K562 (cell line): ENCODE measurements around the gene NLRP9. TPM values are rescaled to one million over a fixed set of nuclear protein-coding genes. Genes with fewer than 3 reads are reported as not detected.

Experiments
- ADNP ChIP-seq: fragments of 200-800 bp; sonication (Bioruptor generic); IDR thresholded peaks from 2 replicates; pipeline ENCODE4 v1.6.1; 2016; ENCODE audit warnings: missing genetic modification characterization, missing compliant biosample characterization
- CBFA2T2 ChIP-seq: fragments of 450-650 bp; conservative IDR thresholded peaks from 2 replicates; pipeline ENCODE4 v1.6.1; 2017; ENCODE audit warnings: mild to moderate bottlenecking
- CBFB ChIP-seq: sonication (generic); formaldehyde crosslinking; IDR thresholded peaks from 2 replicates; pipeline ENCODE4 v1.4.0; 2020; ENCODE audit warnings: mild to moderate bottlenecking, missing genetic modification reagents
- HDAC3 ChIP-seq: fragments of 450-650 bp; IDR thresholded peaks from 2 replicates; pipeline ENCODE4 v1.6.1; 2018; ENCODE audit warnings: borderline replicate concordance, mild to moderate bottlenecking, moderate library complexity; ENCODE audit not compliant: partially characterized antibody
- MBD1 ChIP-seq: fragments of 250-450 bp; sonication (Bioruptor Pico); IDR thresholded peaks from 2 replicates; pipeline ENCODE4 v1.8.0; 2022; ENCODE audit warnings: inconsistent platforms
- NFRKB ChIP-seq: fragments of 450-650 bp; IDR thresholded peaks from 2 replicates; pipeline ENCODE4 v1.6.1; 2016; ENCODE audit warnings: low read depth
- PCBP2 ChIP-seq: fragments of 200-400 bp; formaldehyde crosslinking; IDR thresholded peaks from 2 replicates; pipeline ENCODE4 v1.6.1; 2018; ENCODE audit warnings: low read length, low read depth, mild to moderate bottlenecking, moderate library complexity; ENCODE audit not compliant: poor library complexity, severe bottlenecking
- RAD21 ChIP-seq, 2 experiments: fragments of 250-450 bp in 1 of 2; fragments of 450-650 bp in 1 of 2; sonication (Bioruptor Pico) in 1 of 2; formaldehyde crosslinking in 1 of 2; IDR thresholded peaks in 1 of 2; conservative IDR thresholded peaks in 1 of 2; 2 replicates each; pipeline versions ENCODE4 v1.4.0 to v1.8.0; 2020 to 2022; ENCODE audit warnings: mild to moderate bottlenecking in 2 of 2, moderate library complexity in 1 of 2
- SRSF9 ChIP-seq: fragments of 200-400 bp; formaldehyde crosslinking; IDR thresholded peaks from 2 replicates; pipeline ENCODE4 v1.6.1; 2017; ENCODE audit warnings: low read depth, low read length, borderline replicate concordance
- TCF7 ChIP-seq: sonication (generic); IDR thresholded peaks from 2 replicates; pipeline ENCODE4 v1.6.1; 2016; ENCODE audit warnings: antibody characterized with exemption, borderline replicate concordance
- polyA plus RNA-seq, 8 experiments: library from polyadenylated mRNA; depleted of rRNA in 4 of 8; stranded (reverse) in 5 of 8; unstranded in 3 of 8; fragments of >200 nt; fragmentation: Nextera tagmentation in 2 of 8; fragmentation: Illumina TruSeq in 1 of 8; extraction: Ambion mirVana in 2 of 8; extraction: Trizol in 1 of 8; gene quantifications; 2 replicates each; pipeline versions ENCODE4 v1.2.1 to v1.2.3, GENCODE V29; 2011 to 2014; ENCODE audit warnings: inconsistent platforms in 1 of 8, missing spikeins in 1 of 8
- total RNA-seq, 7 experiments: library from RNA; depleted of rRNA in 6 of 7; stranded (reverse); fragments of >200 nt in 6 of 7; fragmentation: Illumina TruSeq in 2 of 7; extraction: Trizol in 2 of 7; gene quantifications; 2 replicates each; pipeline versions ENCODE4 v1.2.1 to v1.2.3, GENCODE V29; 2011 to 2021; ENCODE audit warnings: low replicate concordance in 1 of 7
- TF ChIP-seq, protein P1 (sequence below), 3 experiments: fragments of 200-800 bp in 1 of 3; fragments of 250-450 bp in 1 of 3; fragments of 450-650 bp in 1 of 3; sonication (Bioruptor Pico) in 1 of 3; sonication (Bioruptor generic) in 1 of 3; formaldehyde crosslinking in 1 of 3; IDR thresholded peaks; 2 replicates each; pipeline versions ENCODE4 v1.6.1 to v1.8.0; 2016 to 2022; ENCODE audit warnings: mild to moderate bottlenecking in 2 of 3, missing genetic modification characterization in 2 of 3, missing compliant biosample characterization in 1 of 3, moderate library complexity in 1 of 3
- TF ChIP-seq, protein P2 (sequence below): sonication (generic); formaldehyde crosslinking; IDR thresholded peaks from 2 replicates; pipeline ENCODE4 v1.8.1; 2023; ENCODE audit warnings: missing genetic modification reagents, mild to moderate bottlenecking, borderline replicate concordance
- TF ChIP-seq, protein P3 (sequence below): fragments of 200-800 bp; sonication (Bioruptor generic); IDR thresholded peaks from 2 replicates; pipeline ENCODE4 v1.6.1; 2017; ENCODE audit warnings: missing genetic modification characterization, missing compliant biosample characterization

Gene NLRP9
- total and polyA plus RNA-seq, 9 of the 15 experiments (the other 6 are each of a cell fraction or from before 2014, with no cell fraction given) = not detected

GRCh38 chr19:55674841-55675660 lies 63.2 kb downstream of the NLRP9 start, which contains the start of gene EPN1 (continued):
- TF ChIP-seq MBD1 (CRISPR knock-in tag) = no peak
- no peak for TF ChIP-seq ADNP
- TF ChIP-seq PCBP2 = no peak
- TF ChIP-seq, protein P1, sequence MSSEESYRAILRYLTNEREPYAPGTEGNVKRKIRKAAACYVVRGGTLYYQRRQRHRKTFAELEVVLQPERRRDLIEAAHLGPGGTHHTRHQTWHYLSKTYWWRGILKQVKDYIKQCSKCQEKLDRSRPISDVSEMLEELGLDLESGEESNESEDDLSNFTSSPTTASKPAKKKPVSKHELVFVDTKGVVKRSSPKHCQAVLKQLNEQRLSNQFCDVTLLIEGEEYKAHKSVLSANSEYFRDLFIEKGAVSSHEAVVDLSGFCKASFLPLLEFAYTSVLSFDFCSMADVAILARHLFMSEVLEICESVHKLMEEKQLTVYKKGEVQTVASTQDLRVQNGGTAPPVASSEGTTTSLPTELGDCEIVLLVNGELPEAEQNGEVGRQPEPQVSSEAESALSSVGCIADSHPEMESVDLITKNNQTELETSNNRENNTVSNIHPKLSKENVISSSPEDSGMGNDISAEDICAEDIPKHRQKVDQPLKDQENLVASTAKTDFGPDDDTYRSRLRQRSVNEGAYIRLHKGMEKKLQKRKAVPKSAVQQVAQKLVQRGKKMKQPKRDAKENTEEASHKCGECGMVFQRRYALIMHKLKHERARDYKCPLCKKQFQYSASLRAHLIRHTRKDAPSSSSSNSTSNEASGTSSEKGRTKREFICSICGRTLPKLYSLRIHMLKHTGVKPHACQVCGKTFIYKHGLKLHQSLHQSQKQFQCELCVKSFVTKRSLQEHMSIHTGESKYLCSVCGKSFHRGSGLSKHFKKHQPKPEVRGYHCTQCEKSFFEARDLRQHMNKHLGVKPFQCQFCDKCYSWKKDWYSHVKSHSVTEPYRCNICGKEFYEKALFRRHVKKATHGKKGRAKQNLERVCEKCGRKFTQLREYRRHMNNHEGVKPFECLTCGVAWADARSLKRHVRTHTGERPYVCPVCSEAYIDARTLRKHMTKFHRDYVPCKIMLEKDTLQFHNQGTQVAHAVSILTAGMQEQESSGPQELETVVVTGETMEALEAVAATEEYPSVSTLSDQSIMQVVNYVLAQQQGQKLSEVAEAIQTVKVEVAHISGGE (CRISPR knock-in tag; IDR thresholded peaks at IDR 0.05) = peak; percentile 79 to 98 (median 84); a peak in 5 of 6 replicates
- TF ChIP-seq RAD21 (CRISPR knock-in tag; conservative IDR thresholded peaks at IDR 0.05 in 1 of 2, IDR thresholded peaks at IDR 0.05 in 1 of 2) = no peak
- TF ChIP-seq NFRKB = no peak
- no peak for TF ChIP-seq HDAC3
- TF ChIP-seq, protein P2, sequence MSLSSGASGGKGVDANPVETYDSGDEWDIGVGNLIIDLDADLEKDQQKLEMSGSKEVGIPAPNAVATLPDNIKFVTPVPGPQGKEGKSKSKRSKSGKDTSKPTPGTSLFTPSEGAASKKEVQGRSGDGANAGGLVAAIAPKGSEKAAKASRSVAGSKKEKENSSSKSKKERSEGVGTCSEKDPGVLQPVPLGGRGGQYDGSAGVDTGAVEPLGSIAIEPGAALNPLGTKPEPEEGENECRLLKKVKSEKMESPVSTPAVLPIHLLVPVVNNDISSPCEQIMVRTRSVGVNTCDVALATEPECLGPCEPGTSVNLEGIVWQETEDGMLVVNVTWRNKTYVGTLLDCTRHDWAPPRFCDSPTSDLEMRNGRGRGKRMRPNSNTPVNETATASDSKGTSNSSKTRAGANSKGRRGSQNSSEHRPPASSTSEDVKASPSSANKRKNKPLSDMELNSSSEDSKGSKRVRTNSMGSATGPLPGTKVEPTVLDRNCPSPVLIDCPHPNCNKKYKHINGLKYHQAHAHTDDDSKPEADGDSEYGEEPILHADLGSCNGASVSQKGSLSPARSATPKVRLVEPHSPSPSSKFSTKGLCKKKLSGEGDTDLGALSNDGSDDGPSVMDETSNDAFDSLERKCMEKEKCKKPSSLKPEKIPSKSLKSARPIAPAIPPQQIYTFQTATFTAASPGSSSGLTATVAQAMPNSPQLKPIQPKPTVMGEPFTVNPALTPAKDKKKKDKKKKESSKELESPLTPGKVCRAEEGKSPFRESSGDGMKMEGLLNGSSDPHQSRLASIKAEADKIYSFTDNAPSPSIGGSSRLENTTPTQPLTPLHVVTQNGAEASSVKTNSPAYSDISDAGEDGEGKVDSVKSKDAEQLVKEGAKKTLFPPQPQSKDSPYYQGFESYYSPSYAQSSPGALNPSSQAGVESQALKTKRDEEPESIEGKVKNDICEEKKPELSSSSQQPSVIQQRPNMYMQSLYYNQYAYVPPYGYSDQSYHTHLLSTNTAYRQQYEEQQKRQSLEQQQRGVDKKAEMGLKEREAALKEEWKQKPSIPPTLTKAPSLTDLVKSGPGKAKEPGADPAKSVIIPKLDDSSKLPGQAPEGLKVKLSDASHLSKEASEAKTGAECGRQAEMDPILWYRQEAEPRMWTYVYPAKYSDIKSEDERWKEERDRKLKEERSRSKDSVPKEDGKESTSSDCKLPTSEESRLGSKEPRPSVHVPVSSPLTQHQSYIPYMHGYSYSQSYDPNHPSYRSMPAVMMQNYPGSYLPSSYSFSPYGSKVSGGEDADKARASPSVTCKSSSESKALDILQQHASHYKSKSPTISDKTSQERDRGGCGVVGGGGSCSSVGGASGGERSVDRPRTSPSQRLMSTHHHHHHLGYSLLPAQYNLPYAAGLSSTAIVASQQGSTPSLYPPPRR (CRISPR knock-in tag) = 0 out of 2 replicates have a peak, but pooled peaks have one; percentile 69
- TF ChIP-seq, protein P3, sequence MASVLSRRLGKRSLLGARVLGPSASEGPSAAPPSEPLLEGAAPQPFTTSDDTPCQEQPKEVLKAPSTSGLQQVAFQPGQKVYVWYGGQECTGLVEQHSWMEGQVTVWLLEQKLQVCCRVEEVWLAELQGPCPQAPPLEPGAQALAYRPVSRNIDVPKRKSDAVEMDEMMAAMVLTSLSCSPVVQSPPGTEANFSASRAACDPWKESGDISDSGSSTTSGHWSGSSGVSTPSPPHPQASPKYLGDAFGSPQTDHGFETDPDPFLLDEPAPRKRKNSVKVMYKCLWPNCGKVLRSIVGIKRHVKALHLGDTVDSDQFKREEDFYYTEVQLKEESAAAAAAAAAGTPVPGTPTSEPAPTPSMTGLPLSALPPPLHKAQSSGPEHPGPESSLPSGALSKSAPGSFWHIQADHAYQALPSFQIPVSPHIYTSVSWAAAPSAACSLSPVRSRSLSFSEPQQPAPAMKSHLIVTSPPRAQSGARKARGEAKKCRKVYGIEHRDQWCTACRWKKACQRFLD (CRISPR knock-in tag) = no peak
- no peak for TF ChIP-seq SRSF9
- no peak for TF ChIP-seq TCF7
- TF ChIP-seq CBFB (CRISPR knock-in tag) = no peak
- TF ChIP-seq CBFA2T2 = no peak
